Smooth muscle cell of the brain vasculature (primary cell): ENCODE data around the gene CDO1.
A peak's percentile ranks its signal among the peaks of the same experiment; 100 is the strongest.

Experiments used
- DNase-seq: peaks from one replicate; pipeline ENCODE4 v3.0.0-alpha.2; 2012; ENCODE audit warnings: low read depth, low spot score

CDO1 gene

GRCh38 chr5:115816226-115817081 is at the start of gene CDO1:
Gene CDO1, minus strand, starts transcription at chr5:115816659. Its CDS starts 262 bp downstream, at chr5:115816397.
- DNase-seq = no peak

- no peak for DNase-seq
These were observed 42.9 kb upstream of the CDO1 start for GRCh38 chr5:115859378-115859777.

GRCh38 chr5:115858396-115858795 is 41.9 kb upstream of the CDO1 start:
- no peak for DNase-seq

- peak; percentile 85 for DNase-seq
These were observed 41.3 kb upstream of the CDO1 start for GRCh38 chr5:115857626-115858349.

- DNase-seq = no peak
These were observed 40.6 kb upstream of the CDO1 start for GRCh38 chr5:115857057-115857479.

- no peak for DNase-seq
These were observed 39.5 kb upstream of the CDO1 start for GRCh38 chr5:115855959-115856358.

- DNase-seq = no peak
These were observed 37.7 kb upstream of the CDO1 start for GRCh38 chr5:115854139-115854538.

- no peak for DNase-seq
These were observed 34.4 kb upstream of the CDO1 start for GRCh38 chr5:115850744-115851416.

GRCh38 chr5:115849258-115849798 is 32.9 kb upstream of the CDO1 start:
- DNase-seq = no peak

- DNase-seq = no peak
These were observed 30.8 kb upstream of the CDO1 start for GRCh38 chr5:115847290-115847689.

GRCh38 chr5:115844321-115844817 is 27.9 kb upstream of the CDO1 start:
- DNase-seq = no peak

GRCh38 chr5:115843444-115844130 is 27.1 kb upstream of the CDO1 start:
- DNase-seq = no peak

- no peak for DNase-seq
These were observed 26.5 kb upstream of the CDO1 start for GRCh38 chr5:115842952-115843351.

GRCh38 chr5:115842089-115842935 is 25.9 kb upstream of the CDO1 start:
- no peak for DNase-seq

- peak; percentile 83 for DNase-seq
These were observed 25.1 kb upstream of the CDO1 start, which contains the start of the genes AP3S1 and ATG12 for GRCh38 chr5:115841382-115842088. Gene AP3S1, plus strand, starts transcription at chr5:115841935. Its CDS starts 103 bp downstream, at chr5:115842038. Gene ATG12, minus strand, starts transcription at chr5:115841565. Its CDS starts 13 bp downstream, at chr5:115841552.

GRCh38 chr5:115840873-115841272 is 24.4 kb upstream of the CDO1 start:
- no peak for DNase-seq

GRCh38 chr5:115838885-115839518 is 22.5 kb upstream of the CDO1 start:
- DNase-seq = no peak

GRCh38 chr5:115835481-115835880 is 19.0 kb upstream of the CDO1 start:
- DNase-seq = no peak
